Measurements from ENCODE around the gene EPM2AIP1.
A peak's percentile ranks its signal among the peaks of the same experiment; 100 is the strongest.

EPM2AIP1 gene

GRCh38 chr3:36988356-36988755 lies 4.6 kb downstream of the EPM2AIP1 start:
- H3K4me3 ChIP-seq (ENCODE audit: low read length): no peak overlapping the region
- no peak for TF ChIP-seq CTCF (IDR thresholded peaks at IDR 0.05; ENCODE audit: insufficient read depth, low read depth, low read length, missing control alignments)
- no peak for DNase-seq (ENCODE audit: low read depth)

GRCh38 chr3:36981006-36981405 lies 11.9 kb downstream of the EPM2AIP1 start:
- no peak for DNase-seq (ENCODE audit: low read depth)
- no peak for TF ChIP-seq CTCF (IDR thresholded peaks at IDR 0.05; ENCODE audit: insufficient read depth, low read depth, low read length, missing control alignments)
- H3K4me3 ChIP-seq (ENCODE audit: low read length): no peak overlapping the region

- H3K4me3 ChIP-seq (ENCODE audit: low read length): no peak overlapping the region
- no peak for DNase-seq (ENCODE audit: low read depth)
- no peak for TF ChIP-seq CTCF (IDR thresholded peaks at IDR 0.05; ENCODE audit: insufficient read depth, low read depth, low read length, missing control alignments)
Measured at GRCh38 chr3:36973139-36973538, 19.8 kb downstream of the EPM2AIP1 start.

- no peak overlapping the region for H3K4me3 ChIP-seq (ENCODE audit: low read length)
- no peak for DNase-seq (ENCODE audit: low read depth)
- TF ChIP-seq CTCF (IDR thresholded peaks at IDR 0.05; ENCODE audit: insufficient read depth, low read depth, low read length, missing control alignments): no peak
Measured at GRCh38 chr3:36972163-36972562, 20.8 kb downstream of the EPM2AIP1 start.

- TF ChIP-seq CTCF (IDR thresholded peaks at IDR 0.05; ENCODE audit: insufficient read depth, low read depth, low read length, missing control alignments): no peak
- peak; percentile 92 for DNase-seq (ENCODE audit: low read depth)
- H3K4me3 ChIP-seq (ENCODE audit: low read length): no peak overlapping the region
Measured at GRCh38 chr3:36969540-36970432, 23.1 kb downstream of the EPM2AIP1 start.

- no peak for DNase-seq (ENCODE audit: low read depth)
- no peak for TF ChIP-seq CTCF (IDR thresholded peaks at IDR 0.05; ENCODE audit: insufficient read depth, low read depth, low read length, missing control alignments)
- H3K4me3 ChIP-seq (ENCODE audit: low read length): no peak overlapping the region
Measured at GRCh38 chr3:36969085-36969484, 23.8 kb downstream of the EPM2AIP1 start.

- no peak overlapping the region for H3K4me3 ChIP-seq (ENCODE audit: low read length)
Measured at GRCh38 chr3:36965440-36965839, 27.5 kb downstream of the EPM2AIP1 start.

More at GRCh38 chr3:36965440-36965839, 27.5 kb downstream of the EPM2AIP1 start:
- peak; percentile 76 for DNase-seq (ENCODE audit: low read depth)
- TF ChIP-seq CTCF (IDR thresholded peaks at IDR 0.05; ENCODE audit: insufficient read depth, low read depth, low read length, missing control alignments): no peak

Data from epithelial cell of esophagus (primary cell).